Activated T-cell treated with anti-CD3 and anti-CD28 coated beads for 1 hour (primary cell): Measurements from ENCODE around the gene ANAPC4.
"Not testable (repeated sequence)": the region's sequence is repeated elsewhere in the genome, so short reads cannot be mapped to it uniquely, and the experiment has no call there.

Experiments
- DNase-seq: peaks from one replicate; pipeline ENCODE4 v3.0.0-alpha.2; 2020; ENCODE audit warnings: low read depth

The ANAPC4 gene

DNA sequence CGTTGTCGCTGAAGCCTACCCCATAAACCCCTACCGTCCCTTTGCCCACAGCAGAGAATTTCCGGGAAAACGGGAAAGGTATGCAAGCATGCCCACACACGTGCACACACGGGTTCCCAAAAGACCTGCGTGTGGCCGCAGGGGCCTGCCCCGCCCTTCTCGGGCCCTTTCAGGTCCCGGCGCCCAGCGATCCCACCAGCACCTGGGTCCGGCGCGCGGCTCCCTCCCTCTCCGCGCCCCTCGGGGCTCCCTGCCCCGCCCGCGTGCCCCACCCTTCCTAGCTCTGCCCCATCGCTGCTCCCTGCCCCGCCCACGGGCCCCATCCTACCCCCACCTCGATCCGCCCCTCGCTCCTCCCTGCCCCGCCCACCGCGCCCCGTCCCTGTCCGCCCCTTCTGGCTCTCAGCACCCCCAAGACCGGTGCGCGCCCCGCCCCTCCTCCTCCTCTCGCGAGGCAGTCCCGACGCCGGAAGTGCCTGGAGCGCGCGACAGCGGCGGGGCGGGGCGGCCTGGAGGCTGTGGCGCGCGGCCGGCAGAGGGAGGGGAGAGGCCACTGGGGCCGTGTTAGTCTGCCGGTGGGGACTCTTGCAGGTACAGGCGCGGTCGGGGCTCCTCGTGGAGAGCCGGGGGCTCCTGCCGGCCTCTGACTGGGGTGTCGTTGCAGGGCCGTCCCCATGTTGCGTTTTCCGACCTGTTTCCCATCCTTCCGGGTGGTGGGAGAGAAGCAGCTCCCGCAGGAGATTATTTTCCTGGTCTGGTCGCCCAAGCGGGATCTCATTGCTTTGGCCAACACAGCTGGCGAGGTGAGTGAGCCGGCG, at the start of gene ANAPC4:
Gene ANAPC4, plus strand, starts transcription at position 510 of the 818 bp plus-strand sequence. Its CDS starts 165 bp downstream, at position 675.
- DNase-seq: peak; percentile 98

DNA sequence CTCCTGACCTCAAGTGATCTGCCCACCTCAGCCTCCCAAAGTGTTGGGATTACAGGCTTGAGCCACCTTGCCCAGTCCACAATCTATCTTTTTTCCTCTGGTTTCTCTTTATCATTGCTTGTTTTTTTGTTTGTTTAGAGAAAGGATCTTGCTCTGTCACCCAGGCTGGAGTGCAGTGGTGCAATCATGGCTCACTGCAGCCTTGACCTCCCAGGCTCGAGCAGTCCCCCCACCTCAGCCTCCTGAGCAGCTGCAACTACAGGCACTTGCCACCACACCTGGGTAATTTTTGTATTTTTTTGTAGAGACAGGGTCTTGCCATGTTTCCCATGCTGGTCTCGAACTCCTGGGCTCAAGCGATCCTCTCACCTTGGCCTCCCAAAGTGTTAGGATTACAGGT, 48.6 kb upstream of the ANAPC4 start:
- not testable (repeated sequence) for DNase-seq

DNA sequence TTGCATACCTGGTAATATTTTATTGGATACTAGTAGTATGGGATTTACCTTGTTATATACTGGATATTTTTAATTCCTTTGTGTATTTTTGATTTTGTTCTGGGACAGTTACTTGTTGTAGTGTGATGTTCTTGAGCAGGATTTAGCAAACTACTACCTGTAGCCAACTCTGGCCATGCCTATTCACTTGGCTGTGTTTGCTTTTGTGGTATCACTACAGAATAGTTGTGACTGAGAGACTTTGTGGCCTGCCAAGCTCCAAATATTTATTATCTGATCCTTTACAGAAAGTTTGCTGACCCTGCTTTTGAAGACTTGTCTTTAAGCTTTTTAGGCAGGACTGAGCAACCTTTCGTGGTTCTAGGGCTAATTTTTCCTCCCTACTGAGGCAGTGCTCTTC, 46.7 kb upstream of the ANAPC4 start:
- no peak for DNase-seq

- no peak for DNase-seq
Observed at GRCh38 chr4:25330905-25331808, 45.9 kb upstream of the ANAPC4 start.

GRCh38 chr4:25343671-25344070, 33.4 kb upstream of the ANAPC4 start:
- no peak for DNase-seq

DNA sequence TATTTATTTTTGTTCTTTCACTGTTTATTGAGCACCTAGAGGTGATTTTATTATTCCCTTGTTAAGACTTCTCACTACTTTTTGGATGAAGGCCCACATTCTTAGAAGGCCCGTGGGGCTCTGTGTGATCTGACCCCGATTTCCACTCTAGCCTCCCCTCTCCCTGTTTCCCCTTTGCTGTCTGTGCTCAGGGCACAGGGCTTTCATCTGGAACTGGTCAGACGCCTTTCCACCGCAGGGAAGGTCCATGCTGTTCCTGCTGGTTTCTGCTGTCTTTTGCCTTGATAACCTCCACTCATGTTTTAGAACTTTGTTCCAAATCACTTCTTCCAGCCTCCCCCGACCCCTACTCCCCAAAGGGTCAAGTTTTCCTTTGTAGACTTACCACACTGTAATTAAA, 31.3 kb upstream of the ANAPC4 start:
- DNase-seq: no peak

DNA sequence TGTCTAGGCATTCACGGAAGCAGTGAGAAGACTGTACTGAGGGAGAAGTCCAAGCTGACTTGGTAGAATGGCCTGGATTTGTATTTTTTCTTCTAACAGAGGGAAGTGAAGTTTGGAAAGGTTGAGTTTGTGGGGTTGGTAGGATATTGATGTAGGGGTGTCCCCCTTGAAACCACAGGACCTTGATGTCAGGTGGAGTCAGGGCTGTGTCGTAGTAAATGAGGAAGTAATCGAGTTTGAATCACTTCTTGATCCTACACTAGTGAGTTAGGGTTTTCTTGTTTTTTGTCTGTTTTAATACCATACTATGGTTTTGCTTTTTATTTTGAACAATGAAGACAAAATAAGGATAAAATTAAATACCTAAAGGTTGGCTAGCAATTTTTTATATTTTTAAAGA, 30.1 kb upstream of the ANAPC4 start:
- no peak for DNase-seq

GRCh38 chr4:25347473-25347872, 29.6 kb upstream of the ANAPC4 start:
- no peak for DNase-seq

GRCh38 chr4:25347971-25348370, 29.1 kb upstream of the ANAPC4 start:
- DNase-seq: no peak

DNA sequence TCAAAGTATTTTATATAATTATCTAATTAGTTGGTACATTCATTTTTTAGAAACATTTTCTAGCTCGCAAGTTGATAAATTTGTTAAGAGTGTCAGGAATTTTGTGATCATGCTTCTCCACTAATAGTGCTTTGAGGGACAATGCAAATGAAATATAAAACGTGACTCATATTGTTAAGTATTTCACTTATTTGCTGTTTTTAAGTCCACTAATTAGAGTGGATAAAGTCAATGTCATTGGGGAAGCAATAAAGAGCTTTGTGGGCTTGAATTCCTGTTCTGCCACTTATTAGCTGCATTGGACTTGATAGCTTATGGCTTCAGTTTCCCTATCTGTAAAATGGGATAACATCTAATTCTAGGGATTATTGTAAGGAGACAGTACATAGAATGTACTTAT, 26.5 kb upstream of the ANAPC4 start:
- no peak for DNase-seq

- no peak for DNase-seq
Observed at GRCh38 chr4:25351777-25352416, 25.2 kb upstream of the ANAPC4 start.

- DNase-seq: no peak
Observed at GRCh38 chr4:25356068-25356467, 21.0 kb upstream of the ANAPC4 start.

DNA sequence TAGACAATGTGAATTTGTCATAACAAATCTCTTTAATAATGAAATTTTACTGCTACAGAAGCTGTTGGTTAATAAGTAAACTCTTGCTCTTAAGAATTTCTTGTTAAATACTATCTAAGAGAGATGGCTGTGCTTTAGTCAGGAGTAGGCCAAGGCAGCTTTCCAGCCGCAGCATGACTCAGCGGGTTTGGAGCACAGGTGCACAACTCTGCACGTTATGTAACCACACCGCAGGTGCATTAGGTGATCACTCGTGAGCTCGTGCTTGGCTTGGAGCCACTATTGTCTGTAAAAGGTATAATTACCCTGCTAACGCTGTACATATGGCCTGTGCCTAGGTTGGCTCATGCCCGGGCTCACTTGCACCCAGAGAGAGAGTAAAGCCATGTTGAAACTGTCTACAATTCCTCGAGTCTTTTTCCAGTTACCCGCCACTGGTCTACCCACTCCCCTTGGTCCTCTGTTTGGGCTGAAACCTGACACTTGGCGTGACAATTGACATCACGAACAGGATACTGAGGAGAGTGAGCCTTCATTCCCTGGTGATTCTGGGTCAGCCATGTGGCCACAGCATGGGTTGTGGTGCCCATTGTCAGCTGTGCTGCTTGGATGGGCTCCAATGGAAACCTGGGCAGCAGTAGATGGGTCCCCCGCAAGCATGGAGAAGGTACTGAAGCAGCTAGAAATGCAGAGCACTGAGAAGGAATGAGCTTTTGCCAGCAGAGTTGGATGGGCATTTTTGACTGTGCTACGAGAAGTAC, 18.4 kb upstream of the ANAPC4 start:
- DNase-seq: no peak

DNA sequence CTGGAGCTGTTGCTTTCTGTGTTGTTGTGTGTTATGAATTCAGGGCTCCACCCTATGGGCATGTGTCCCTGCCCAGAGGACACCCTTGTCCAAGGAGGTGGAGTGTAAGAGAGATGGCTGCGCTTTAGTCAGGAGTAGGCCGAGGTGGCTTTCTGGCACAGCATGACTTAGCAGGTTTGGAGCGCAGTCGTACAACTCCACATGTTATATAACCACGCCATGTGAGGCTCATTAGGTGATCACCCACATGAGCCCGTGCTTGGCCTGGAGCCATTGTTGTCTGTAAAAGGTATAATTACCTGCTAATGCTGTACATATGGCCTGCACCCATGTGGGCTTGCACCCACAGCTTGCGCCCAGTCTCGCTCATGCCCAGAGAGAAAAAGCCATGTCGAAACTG, 15.8 kb upstream of the ANAPC4 start:
- DNase-seq: no peak

DNA sequence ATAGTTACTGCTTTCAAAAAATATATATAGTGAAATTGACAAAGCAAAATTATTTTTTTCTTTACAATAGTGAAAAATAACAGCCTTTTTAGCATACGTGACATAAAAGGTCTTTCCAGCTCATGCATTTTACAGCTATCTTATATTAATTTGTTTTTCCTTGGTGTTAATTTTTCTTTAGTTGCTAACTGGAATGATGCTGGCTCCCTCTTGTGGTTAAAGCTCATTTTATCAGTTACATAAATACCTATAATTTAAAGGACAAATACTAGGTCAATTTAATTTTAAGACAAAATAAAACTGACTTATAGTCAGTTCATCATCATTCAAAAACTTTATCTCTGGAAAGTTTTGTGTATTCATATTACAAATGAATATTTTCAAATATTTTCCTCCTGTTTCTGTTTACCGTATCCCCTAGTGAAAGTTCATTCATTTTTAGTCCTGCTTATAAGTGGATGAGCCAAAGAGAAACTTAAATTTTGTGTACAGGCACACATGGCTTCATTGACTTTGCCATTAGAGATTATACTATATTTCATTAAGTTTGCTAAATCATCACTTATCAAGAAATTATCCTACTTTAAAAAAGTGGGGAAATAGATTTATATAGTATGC, 9.9 kb upstream of the ANAPC4 start:
- DNase-seq: no peak

GRCh38 chr4:25367877-25368276, 9.2 kb upstream of the ANAPC4 start:
- DNase-seq: no peak

GRCh38 chr4:25368315-25368714, 8.7 kb upstream of the ANAPC4 start:
- DNase-seq: no peak

DNA sequence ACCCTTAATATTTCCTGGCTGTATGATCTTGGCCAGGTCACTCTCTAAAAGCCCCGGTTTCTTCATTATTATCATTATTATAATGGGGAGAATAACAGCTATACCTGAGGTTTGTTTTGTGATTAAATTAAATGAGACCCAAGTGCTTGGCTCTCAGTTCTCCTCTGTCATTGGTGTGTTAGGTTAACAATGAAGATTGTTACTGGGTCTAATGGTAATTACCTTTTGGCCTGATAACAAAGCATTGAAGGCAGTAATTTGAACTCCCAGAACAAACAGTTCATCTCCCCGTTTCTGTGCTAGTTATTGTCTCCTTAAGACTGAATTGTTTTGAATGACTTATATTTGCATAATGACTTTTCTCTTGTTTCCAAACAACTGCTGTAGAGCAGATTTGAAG, 6.8 kb upstream of the ANAPC4 start:
- DNase-seq: no peak

- DNase-seq: not testable (repeated sequence)
Observed at GRCh38 chr4:25372549-25372948, 4.5 kb upstream of the ANAPC4 start.

GRCh38 chr4:25377572-25378436, 741 bp downstream of the ANAPC4 start:
- DNase-seq: no peak

- no peak for DNase-seq
Observed at GRCh38 chr4:25378437-25378743, 1.3 kb downstream of the ANAPC4 start.
